Caco-2 (cell line): ENCODE results near the gene VASP. TPM values are rescaled to one million over a fixed set of nuclear protein-coding genes. Genes with fewer than 3 reads are reported as not detected.

ENCODE experiments used
- BruUV-seq: library from RNA; stranded (reverse); fragments of 400-500 nt; replicated peaks from 2 replicates; lab custom pipeline; 2021; lab: Mats Ljungman, UMichigan
- CTCF ChIA-PET: fragments of 300-600 bp; sonication (Branson Sonifier 250); formaldehyde crosslinking; loops from one replicate; lab custom pipeline; 2022; ENCODE audit warnings: antibody characterized with exemption; lab: Charles Lee
- POLR2A ChIA-PET: fragments of 300-600 bp; sonication (Branson Sonifier 250); formaldehyde crosslinking; loops from one replicate; lab custom pipeline; 2022; ENCODE audit warnings: antibody characterized with exemption; lab: Charles Lee
- DNase-seq, 2 experiments: peaks; one replicate each; pipeline versions ENCODE4 v3.0.0 to v3.0.0-alpha.2; 2020 to 2022
- H3K27me3 ChIP-seq: replicated peaks from 2 replicates; pipeline ENCODE4 v1.6.0; 2011; ENCODE audit warnings: low read length; ENCODE audit not compliant: control insufficient read depth, insufficient read depth
- H3K36me3 ChIP-seq: 2 replicates; pipeline ENCODE4 v1.5.1; 2011; ENCODE audit warnings: low read length; ENCODE audit not compliant: control insufficient read depth, insufficient read depth
- H3K4me1 ChIP-seq: fragments of 250-450 bp; sonication (Bioruptor Pico); 2 replicates; pipeline ENCODE4 v1.5.1; 2020; ENCODE audit warnings: mild to moderate bottlenecking
- H3K4me3 ChIP-seq: 2 replicates; pipeline ENCODE4 v1.5.1; 2011; ENCODE audit warnings: low read depth, mild to moderate bottlenecking, control low read depth, low read length
- H3K9me3 ChIP-seq: fragments of 250-450 bp; sonication (Bioruptor Pico); 2 replicates; pipeline ENCODE4 v1.5.1; 2020; ENCODE audit warnings: mild to moderate bottlenecking, moderate library complexity
- H3K27ac Mint-ChIP-seq: one replicate; pipeline ENCODE4 v1.8.0; 2022; ENCODE audit warnings: mixed read lengths; ENCODE audit not compliant: unreplicated experiment
- H3K27me3 Mint-ChIP-seq: one replicate; pipeline ENCODE4 v1.8.0; 2022; ENCODE audit warnings: mixed read lengths; ENCODE audit not compliant: insufficient read depth, unreplicated experiment
- H3K36me3 Mint-ChIP-seq: one replicate; pipeline ENCODE4 v1.8.0; 2022; ENCODE audit warnings: mild to moderate bottlenecking, mixed read lengths; ENCODE audit not compliant: insufficient read depth, unreplicated experiment
- H3K4me1 Mint-ChIP-seq: one replicate; pipeline ENCODE4 v1.8.0; 2022; ENCODE audit warnings: low read depth, mixed read lengths; ENCODE audit not compliant: unreplicated experiment
- H3K4me3 Mint-ChIP-seq: one replicate; pipeline ENCODE4 v1.8.0; 2022; ENCODE audit warnings: mild to moderate bottlenecking, moderate library complexity, mixed read lengths; ENCODE audit not compliant: unreplicated experiment
- H3K9me3 Mint-ChIP-seq: one replicate; pipeline ENCODE4 v1.8.0; 2022; ENCODE audit warnings: mixed read lengths; ENCODE audit not compliant: unreplicated experiment
- CTCF ChIP-seq, 2 experiments: fragments of 200-600 bp in 1 of 2; IDR thresholded peaks; 1 replicate in 1 of 2; 2 replicates in 1 of 2; pipeline versions ENCODE4 v1.5.1 to v1.8.0; 2011 to 2022; ENCODE audit warnings: antibody characterized with exemption in 1 of 2, control low read depth in 1 of 2, inconsistent platforms in 1 of 2, low read depth in 1 of 2, low read length in 1 of 2, mild to moderate bottlenecking in 1 of 2, moderate library complexity in 1 of 2; ENCODE audit not compliant: insufficient read depth in 1 of 2, severe bottlenecking in 1 of 2, unreplicated experiment in 1 of 2
- intact Hi-C: fragments of 100-400 bp; cut with micrococcal nuclease; formaldehyde crosslinking; loops from one replicate; pipeline ENCODE4 v1.10.0; 2022; ENCODE audit not compliant: unreplicated experiment
- total RNA-seq: library from RNA; stranded (reverse); gene quantifications from 2 replicates; pipeline ENCODE4 v1.2.3, GENCODE V29; 2022

The VASP gene
- total RNA-seq, 1 experiment from 2014 or later: 72.4 TPM

GRCh38 chr19:45517641-45518468 is 10.6 kb downstream of the VASP start:
- H3K27ac Mint-ChIP-seq: no peak overlapping the region
- BruUV-seq: no TSS peak
- TF ChIP-seq CTCF (IDR thresholded peaks at IDR 0.05; ENCODE audit: insufficient read depth in 1 of 2, low read depth in 1 of 2, low read length in 1 of 2, severe bottlenecking in 1 of 2, unreplicated experiment in 1 of 2): no peak

GRCh38 chr19:45518469-45518826 is 11.2 kb downstream of the VASP start:
- Mint-ChIP-seq H3K4me3 (no peak overlapping the region), H3K36me3 (peaks cover 59% of the 10 kb centered on the region), H3K4me1 (peaks cover 15% of the 10 kb centered on the region), H3K27me3 (no peaks in the 10 kb centered on the region), H3K9me3 (no peaks in the 10 kb centered on the region), H3K27ac (no peak overlapping the region)
- H3K4me1 ChIP-seq: peaks cover 24% of the 10 kb centered on the region
- ChIA-PET CTCF (no interaction called here), POLR2A (interaction anchor here (0.5 kb wide), 1 partner anchor 9 kb away, joined by 3 read pairs; no protein-coding TSS in a partner anchor)
- no TSS peak for BruUV-seq
- H3K4me3 ChIP-seq: no peak overlapping the region
- TF ChIP-seq CTCF (IDR thresholded peaks at IDR 0.05; ENCODE audit: insufficient read depth in 1 of 2, low read depth in 1 of 2, low read length in 1 of 2, severe bottlenecking in 1 of 2, unreplicated experiment in 1 of 2): no peak
- no peaks in the 10 kb centered on the region for H3K9me3 ChIP-seq
- intact Hi-C loops: no loop called here
- no peak for DNase-seq
- H3K27me3 ChIP-seq: no peaks in the 10 kb centered on the region
- H3K36me3 ChIP-seq: 0 out of 2 replicates have a peak, but pooled peaks cover 3% of the 10 kb centered on the region

More at GRCh38 chr19:45517641-45518468, 10.6 kb downstream of the VASP start:
- peaks cover 56% of the 10 kb centered on the region for H3K36me3 Mint-ChIP-seq
- CTCF ChIA-PET: no interaction called here
- no peaks in the 10 kb centered on the region for H3K9me3 Mint-ChIP-seq
- H3K4me3 Mint-ChIP-seq: no peak overlapping the region
- intact Hi-C loops: no loop called here
- H3K27me3 ChIP-seq: no peaks in the 10 kb centered on the region
- H3K36me3 ChIP-seq: 0 out of 2 replicates have a peak, but pooled peaks cover 3% of the 10 kb centered on the region
- H3K27me3 Mint-ChIP-seq: no peaks in the 10 kb centered on the region
- POLR2A ChIA-PET: no interaction called here
- H3K4me1 ChIP-seq: peaks cover 24% of the 10 kb centered on the region
- peaks cover 15% of the 10 kb centered on the region for H3K4me1 Mint-ChIP-seq
- no peaks in the 10 kb centered on the region for H3K9me3 ChIP-seq
- no peak for DNase-seq
- H3K4me3 ChIP-seq: no peak overlapping the region

GRCh38 chr19:45522010-45522941 is 15.0 kb downstream of the VASP start:
- Mint-ChIP-seq H3K9me3 (no peaks in the 10 kb centered on the region), H3K4me3 (no peak overlapping the region), H3K27ac (no peak overlapping the region), H3K36me3 (peaks cover 76% of the 10 kb centered on the region), H3K4me1 (peaks cover 4% of the 10 kb centered on the region), H3K27me3 (no peaks in the 10 kb centered on the region)
- TF ChIP-seq CTCF (IDR thresholded peaks at IDR 0.05; ENCODE audit: insufficient read depth in 1 of 2, low read depth in 1 of 2, low read length in 1 of 2, severe bottlenecking in 1 of 2, unreplicated experiment in 1 of 2): no peak
- Histone ChIP-seq H3K4me1 (peaks cover 7% of the 10 kb centered on the region), H3K4me3 (no peak overlapping the region), H3K27me3 (no peaks in the 10 kb centered on the region), H3K36me3 (peaks cover 6% of the 10 kb centered on the region), H3K9me3 (no peaks in the 10 kb centered on the region)
- intact Hi-C loops: no loop called here
- CTCF ChIA-PET: interaction anchor here (2.0 kb wide), 1 partner anchor 119 kb away, joined by 6 read pairs; no protein-coding TSS in a partner anchor
- no peak for DNase-seq
- BruUV-seq: no TSS peak
- POLR2A ChIA-PET: no interaction called here
